ENCODE results near the gene CORO2B. TPM values are rescaled to one million over a fixed set of nuclear protein-coding genes. Genes with fewer than 3 reads are reported as not detected.

Gene CORO2B
- total RNA-seq, 1 donor from 2014 or later: 10.2 TPM

DNA sequence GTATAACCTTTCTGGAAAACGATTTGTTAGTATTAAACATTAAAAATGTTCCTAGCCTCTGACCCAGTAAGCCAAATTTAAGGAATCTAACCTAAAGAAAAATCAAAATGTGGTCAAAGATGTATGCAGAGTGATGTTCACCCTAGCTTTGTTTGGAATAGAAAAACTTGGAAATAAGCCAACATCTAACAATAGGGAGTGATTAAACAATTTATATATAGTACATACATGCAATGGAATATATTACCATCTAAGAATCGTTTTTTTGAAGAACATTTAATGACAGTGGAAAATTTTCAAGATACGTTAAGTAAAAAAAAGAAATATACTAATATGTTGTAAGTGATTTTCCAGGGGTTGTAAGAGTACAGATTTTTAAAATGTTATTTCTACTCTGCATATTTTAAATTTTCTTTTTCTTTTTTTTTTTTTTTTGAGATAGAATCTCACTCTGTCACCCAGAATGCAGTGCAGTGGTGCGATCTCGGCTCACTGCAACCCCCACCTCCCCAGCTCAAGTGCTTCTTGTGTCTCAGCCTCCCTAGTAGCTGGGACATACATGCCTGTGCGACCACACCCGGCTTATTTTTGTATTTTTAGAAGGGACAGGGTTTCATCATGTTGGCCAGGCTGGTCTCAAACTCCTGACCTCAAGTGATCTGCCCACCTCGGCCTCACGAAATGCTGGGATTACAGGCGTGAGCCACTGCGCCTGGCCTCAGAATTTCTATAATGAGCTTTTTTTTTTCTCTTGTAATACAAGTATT, 187.0 kb downstream of the CORO2B start:
- no peak for DNase-seq (ENCODE audit: low spot score)
- no peak for ATAC-seq
- intact Hi-C loops (cut with DNase I): no loop called here

DNA sequence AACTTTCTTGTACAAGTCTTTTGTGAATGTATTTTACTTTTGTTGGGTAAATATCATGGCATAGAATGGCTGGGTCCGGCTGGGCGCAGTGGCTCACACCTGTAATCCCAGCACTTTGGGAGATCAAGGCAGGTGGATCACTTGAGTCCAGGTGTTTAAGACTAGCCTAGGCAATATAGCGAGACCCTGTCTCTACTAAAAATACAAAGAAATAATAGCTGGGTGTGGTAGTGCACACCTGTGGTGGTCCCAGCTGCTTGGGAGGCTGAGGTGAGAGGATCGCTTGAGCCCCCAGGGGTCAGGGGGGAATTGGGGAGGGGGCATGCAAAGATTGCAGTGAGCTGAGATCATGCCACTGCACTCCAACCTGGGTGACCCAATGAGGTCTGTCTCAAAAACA, 189.0 kb downstream of the CORO2B start:
- DNase-seq (ENCODE audit: low spot score) (no peak), ATAC-seq (no peak)
- intact Hi-C loops (cut with DNase I): no loop called here

DNA sequence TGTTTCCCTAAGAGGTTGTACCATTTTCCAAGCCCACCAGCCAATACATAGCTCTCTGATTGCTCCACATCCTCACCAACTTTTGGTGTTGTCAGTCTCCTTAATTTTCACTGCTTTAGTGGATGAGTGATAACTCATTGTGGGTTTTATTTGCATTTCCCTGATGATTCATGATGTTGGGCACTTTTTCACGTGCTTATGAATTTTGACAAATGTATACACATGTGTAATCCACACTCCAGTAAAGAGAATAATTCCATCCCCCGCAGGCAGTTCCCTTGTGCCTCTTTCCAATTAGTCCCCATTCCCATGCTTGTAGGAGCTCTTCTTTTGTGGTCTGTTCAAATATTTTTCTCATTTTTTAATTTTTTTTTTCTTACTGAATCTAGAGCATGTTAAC, 189.5 kb downstream of the CORO2B start:
- ATAC-seq: no peak

DNA sequence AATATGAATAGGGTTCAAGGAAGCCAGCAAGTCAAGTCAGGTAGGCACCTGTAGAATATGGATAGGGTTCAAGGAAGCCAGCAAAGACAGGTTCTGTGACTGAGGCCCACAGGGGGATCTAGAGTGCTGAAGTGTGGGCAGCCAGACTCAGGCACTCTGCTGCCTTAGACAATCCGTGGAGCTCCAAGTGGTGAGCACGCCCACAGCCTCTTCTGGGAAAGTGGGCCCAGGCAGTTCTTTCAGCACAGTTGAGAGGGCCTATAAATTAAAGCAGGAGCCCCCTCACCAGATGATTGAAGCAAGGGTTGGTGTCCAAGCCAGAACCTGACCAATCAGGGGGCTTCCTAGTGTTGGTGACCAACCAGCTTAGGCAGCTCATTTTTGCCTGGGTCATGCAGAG, 190.9 kb downstream of the CORO2B start:
- ATAC-seq: no peak
- intact Hi-C loops (cut with DNase I): no loop called here
- DNase-seq (ENCODE audit: low spot score): no peak

More for the DNA sequence above, 189.5 kb downstream of the CORO2B start:
- no peak for DNase-seq (ENCODE audit: low spot score)
- intact Hi-C loops (cut with DNase I): no loop called here

DNA sequence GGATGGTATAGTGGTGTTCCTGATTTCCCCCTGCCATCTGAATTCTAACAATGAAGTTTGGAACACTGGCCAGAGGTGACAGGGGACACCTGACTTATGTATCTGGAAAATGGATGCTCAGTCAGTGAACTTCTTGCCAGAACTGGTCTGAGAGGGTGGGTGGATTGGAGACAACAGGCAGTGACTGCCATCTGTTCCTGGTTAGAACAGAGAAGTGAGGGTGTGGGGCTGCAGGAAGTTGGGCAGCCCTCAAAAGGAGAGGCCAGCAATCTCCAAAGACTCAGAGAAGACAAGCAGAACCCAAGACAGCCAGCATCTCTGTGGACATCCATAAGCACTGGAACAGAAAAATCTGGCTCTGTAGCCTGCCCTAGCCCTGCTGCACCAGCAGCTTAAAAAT, 191.4 kb downstream of the CORO2B start:
- ATAC-seq (no peak), DNase-seq (ENCODE audit: low spot score) (no peak)
- intact Hi-C loops (cut with DNase I): no loop called here

DNA sequence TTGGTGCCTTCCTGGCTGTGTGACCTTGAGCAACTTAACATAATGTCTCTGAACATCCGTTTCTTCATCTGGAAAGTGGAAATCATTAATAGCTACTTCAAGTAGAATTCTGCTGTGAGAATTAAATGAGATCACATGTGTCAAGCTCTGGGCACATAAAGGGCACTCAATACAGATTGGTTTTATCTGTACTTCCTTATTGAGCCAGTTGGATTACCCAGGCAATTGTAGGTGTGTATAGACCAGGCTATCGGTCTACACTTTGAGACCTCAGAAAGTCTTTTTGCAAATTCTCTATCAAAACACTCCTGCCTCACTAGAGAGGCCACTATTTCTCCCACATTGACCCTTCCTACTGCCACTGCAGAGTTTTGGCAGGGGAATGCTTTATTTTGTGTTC, 194.2 kb downstream of the CORO2B start:
- intact Hi-C loops (cut with DNase I): no loop called here
- no peak for ATAC-seq
- DNase-seq (ENCODE audit: low spot score): no peak

DNA sequence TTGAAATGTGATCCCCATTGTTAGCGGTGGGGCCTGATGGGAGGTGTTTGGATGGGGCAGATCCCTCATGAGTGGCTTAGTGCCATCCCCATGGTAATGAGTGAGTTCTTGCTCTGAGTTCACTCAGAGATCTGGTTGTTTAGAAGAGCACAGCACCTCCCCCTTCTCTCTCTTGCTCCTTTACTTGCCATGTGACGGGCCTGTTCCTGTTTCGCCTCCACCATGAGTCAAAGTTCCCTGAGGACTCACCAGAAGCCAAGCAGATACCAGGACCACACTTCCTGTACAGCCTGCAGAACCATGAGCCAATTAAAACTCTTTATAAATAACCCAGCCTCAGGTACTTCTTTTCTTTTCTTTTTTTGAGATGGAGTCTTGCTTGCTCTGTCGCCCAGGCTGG, 195.3 kb downstream of the CORO2B start:
- DNase-seq (ENCODE audit: low spot score) (no peak), ATAC-seq (no peak)
- intact Hi-C loops (cut with DNase I): no loop called here

DNA sequence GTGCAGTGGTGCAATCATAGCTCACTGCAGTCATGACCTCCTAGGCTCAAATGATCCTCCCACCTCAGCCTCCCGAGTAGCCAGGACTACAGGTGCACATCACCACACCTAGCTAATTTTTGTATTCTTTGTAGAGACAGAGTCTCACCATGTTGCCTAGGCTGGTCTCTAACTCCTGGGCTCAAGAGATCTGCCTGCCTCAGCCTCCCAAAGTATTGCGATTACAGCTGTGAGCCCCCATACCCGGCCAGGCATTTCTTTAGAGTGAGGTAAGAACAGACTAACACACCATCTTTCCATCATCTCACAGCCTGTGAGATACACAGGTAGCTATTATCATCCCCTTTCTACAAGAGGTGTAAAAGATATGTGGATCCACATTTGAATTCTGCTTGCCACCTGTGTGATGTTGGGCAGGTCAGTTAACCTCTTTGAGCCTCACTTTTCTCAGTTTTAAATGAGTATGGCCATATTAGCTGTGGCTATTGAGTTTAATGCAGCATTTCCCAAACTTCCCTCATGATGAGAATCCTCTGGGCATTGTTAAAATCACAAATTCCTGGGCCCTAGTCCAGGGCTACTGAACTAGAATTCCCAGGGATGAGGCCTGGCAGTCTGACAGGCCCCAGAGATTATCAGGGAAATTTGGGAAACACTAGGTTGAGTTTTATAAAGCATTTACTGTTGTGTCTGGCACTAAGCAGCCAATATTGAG, 195.9 kb downstream of the CORO2B start:
- peak; percentile 48 for ATAC-seq
- intact Hi-C loops (cut with DNase I): no loop called here
- DNase-seq (ENCODE audit: low spot score): no peak

DNA sequence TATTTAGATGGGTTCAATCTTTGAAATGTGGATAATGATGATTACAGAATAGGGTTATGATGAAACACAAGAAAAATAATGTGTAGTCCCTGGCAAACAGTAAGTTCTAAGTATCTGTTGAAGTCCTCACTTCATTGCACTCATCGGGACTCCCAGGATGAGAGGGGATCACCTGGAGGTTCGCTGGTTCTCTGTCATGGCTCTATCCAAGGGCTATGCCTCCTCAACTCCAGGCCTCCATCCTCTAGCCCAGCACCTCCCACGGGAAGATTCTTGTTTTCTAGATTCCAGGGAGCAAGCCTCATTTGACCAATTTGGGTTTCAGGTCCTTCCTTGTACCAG, 196.4 kb downstream of the CORO2B start:
- intact Hi-C loops (cut with DNase I): no loop called here
- ATAC-seq: peak; percentile 50
- DNase-seq (ENCODE audit: low spot score): no peak

DNA sequence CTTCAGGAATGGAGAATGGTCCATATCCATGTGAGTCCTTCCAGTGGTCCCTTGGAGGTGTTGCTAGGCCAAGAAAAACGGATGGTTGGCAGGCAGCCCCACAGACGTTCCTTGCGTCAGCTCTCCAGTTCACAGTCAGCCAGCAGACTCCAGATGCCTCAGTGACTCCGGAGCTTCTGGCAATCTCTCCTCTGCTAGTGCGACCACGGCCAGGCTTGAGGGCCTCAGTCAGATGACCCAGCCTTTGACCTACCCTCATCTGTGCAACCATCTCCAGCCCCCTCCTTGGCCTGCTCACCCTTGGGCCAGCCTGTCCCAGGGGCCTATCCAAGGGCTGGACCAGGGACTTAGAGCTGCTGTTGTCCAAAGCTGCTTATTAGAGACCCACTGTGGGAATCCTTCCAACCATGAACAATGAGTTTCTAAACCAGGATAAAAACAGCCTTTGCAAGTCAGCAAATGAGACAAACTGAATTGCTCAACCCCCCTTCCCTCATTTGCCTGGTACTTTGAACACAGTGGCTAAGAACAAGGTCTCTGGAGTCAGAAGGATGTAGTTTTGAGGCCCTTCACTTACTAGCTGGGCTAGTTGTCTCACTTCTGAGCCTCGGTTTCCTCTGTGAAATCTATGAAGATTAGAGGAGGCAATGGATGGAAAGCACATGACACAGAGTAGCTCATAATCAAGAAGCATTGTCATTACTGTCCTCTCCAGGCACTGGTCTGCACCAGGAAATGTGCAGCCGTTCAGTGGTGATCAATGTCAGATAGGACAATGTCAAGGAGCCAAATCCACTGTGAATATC, 197.1 kb downstream of the CORO2B start:
- intact Hi-C loops (cut with DNase I): no loop called here
- ATAC-seq (peak; percentile 96), DNase-seq (ENCODE audit: low spot score) (peak; percentile 92)

DNA sequence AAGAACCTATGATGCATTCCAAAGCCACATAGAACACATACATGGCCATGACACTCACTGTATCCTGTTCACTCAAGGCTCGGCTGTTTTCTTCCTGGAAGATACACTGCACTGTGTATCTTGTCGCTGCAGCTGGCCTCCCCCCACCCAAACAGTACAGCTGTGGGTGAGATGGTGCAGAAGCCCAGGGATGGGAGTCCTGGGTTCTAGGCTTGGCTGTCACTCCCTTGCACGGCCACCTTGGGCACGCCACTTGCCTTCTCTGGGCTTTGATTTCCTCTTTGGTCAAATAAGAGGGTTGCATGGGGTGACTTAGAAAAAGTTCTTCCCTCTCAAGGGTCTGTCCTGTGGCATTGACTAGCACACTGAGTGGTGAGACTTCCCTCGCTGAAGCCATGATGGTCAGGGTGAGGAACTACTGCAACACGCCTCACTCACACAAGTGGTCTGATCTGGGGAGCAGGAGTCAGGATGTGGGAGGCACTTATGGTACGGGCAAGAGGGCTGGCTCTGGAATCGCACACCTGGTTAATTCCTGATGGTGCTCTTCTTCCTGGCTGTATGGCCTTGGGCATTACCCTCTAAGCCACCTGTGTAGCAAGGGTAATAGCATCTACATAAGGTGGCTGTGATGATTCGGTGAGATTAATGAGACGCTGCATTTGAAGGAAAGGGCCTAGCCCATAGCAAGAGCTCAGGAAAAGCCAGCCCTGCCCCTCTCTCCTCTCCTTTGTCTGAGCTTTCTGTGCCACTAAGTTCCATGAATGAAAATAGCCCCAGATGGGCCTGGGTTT, 197.9 kb downstream of the CORO2B start:
- no peak for ATAC-seq
- no peak for DNase-seq (ENCODE audit: low spot score)
- intact Hi-C loops (cut with DNase I): no loop called here

Other genes starting within 250 kb of the CORO2B start
- gene ITGA11, start 146.8 kb upstream of the CORO2B start, total RNA-seq: 10.3 TPM
- gene ANP32A, start 241.9 kb downstream of the CORO2B start, total RNA-seq: 90.3 TPM

Measured in sciatic nerve (tissue), 2 donors.